H9 (cell line): ENCODE results near the gene TIMM17A. TPM values are rescaled to one million over a fixed set of nuclear protein-coding genes. Genes with fewer than 3 reads are reported as not detected.

Source experiments
- DNase-seq: peaks from one replicate; pipeline ENCODE4 v3.0.0-alpha.2; 2017
- H2AFZ ChIP-seq: one replicate; pipeline ENCODE4 v1.6.1; 2013; ENCODE audit warnings: mild to moderate bottlenecking, low read length, control low read depth, moderate library complexity
- H2AK5ac ChIP-seq: 2 replicates; pipeline ENCODE4 v1.6.1; 2013; ENCODE audit warnings: low read length, control low read depth, mixed read lengths; ENCODE audit not compliant: insufficient read length
- H2BK120ac ChIP-seq: one replicate; pipeline ENCODE4 v1.6.1; 2013; ENCODE audit warnings: low read depth, mild to moderate bottlenecking, low read length, control low read depth, inconsistent platforms; ENCODE audit not compliant: poor library complexity, severe bottlenecking
- H2BK12ac ChIP-seq: 2 replicates; pipeline ENCODE4 v1.6.1; 2013; ENCODE audit warnings: low read length, control low read depth, mixed read lengths, low read depth; ENCODE audit not compliant: insufficient read length
- H2BK15ac ChIP-seq: 2 replicates; pipeline ENCODE4 v1.6.1; 2013; ENCODE audit warnings: low read depth, low read length, control low read depth
- H2BK20ac ChIP-seq: one replicate; pipeline ENCODE4 v1.6.1; 2013; ENCODE audit warnings: low read depth, mild to moderate bottlenecking, low read length, control low read depth, inconsistent platforms; ENCODE audit not compliant: poor library complexity, severe bottlenecking
- H2BK5ac ChIP-seq: 2 replicates; pipeline ENCODE4 v1.6.1; 2013; ENCODE audit warnings: low read length, control low read depth, mixed read lengths; ENCODE audit not compliant: insufficient read length
- H3K14ac ChIP-seq: 2 replicates; pipeline ENCODE4 v1.6.1; 2013; ENCODE audit warnings: low read length, control low read depth; ENCODE audit not compliant: insufficient read depth
- H3K18ac ChIP-seq: 2 replicates; pipeline ENCODE4 v1.6.1; 2013; ENCODE audit warnings: low read depth, mild to moderate bottlenecking, mixed read lengths, low read length, control low read depth; ENCODE audit not compliant: insufficient read length
- H3K23ac ChIP-seq: 2 replicates; pipeline ENCODE4 v1.6.1; 2013; ENCODE audit warnings: low read length, control low read depth, mixed read lengths, low read depth; ENCODE audit not compliant: insufficient read length
- H3K23me2 ChIP-seq: 2 replicates; pipeline ENCODE4 v1.6.1; 2013; ENCODE audit warnings: low read depth, mild to moderate bottlenecking, mixed read lengths, low read length, control low read depth; ENCODE audit not compliant: insufficient read length, poor library complexity, severe bottlenecking
- H3K27ac ChIP-seq: 2 replicates; pipeline ENCODE4 v1.5.1; 2013; ENCODE audit warnings: low read length, control low read depth, mixed read lengths, low read depth; ENCODE audit not compliant: insufficient read length
- H3K27me3 ChIP-seq: 2 replicates; pipeline ENCODE4 v1.6.1; 2013; ENCODE audit warnings: low read length, control low read depth, inconsistent platforms; ENCODE audit not compliant: insufficient read depth
- H3K4ac ChIP-seq: 2 replicates; pipeline ENCODE4 v1.6.1; 2013; ENCODE audit warnings: low read depth, mild to moderate bottlenecking, control low read depth, inconsistent platforms, low read length, moderate library complexity
- H3K4me1 ChIP-seq: 2 replicates; pipeline ENCODE4 v1.6.1; 2013; ENCODE audit warnings: low read length, control low read depth, inconsistent platforms; ENCODE audit not compliant: insufficient read depth
- H3K4me2 ChIP-seq: 2 replicates; pipeline ENCODE4 v1.6.1; 2013; ENCODE audit warnings: low read length, control low read depth, mixed read lengths; ENCODE audit not compliant: insufficient read length, insufficient read depth
- H3K56ac ChIP-seq: 2 replicates; pipeline ENCODE4 v1.6.1; 2013; ENCODE audit warnings: low read depth, mild to moderate bottlenecking, mixed read lengths, low read length, control low read depth; ENCODE audit not compliant: insufficient read length
- H3K79me1 ChIP-seq: 2 replicates; pipeline ENCODE4 v1.6.1; 2013; ENCODE audit warnings: low read depth, mild to moderate bottlenecking, moderate library complexity, low read length, control low read depth, inconsistent platforms; ENCODE audit not compliant: insufficient read depth, poor library complexity, severe bottlenecking
- H3K79me2 ChIP-seq: 2 replicates; pipeline ENCODE4 v1.6.1; 2013; ENCODE audit warnings: low read length, control low read depth, inconsistent platforms; ENCODE audit not compliant: insufficient read depth
- H3K9ac ChIP-seq: 2 replicates; pipeline ENCODE4 v1.6.1; 2013; ENCODE audit warnings: low read length, control low read depth, mixed read lengths; ENCODE audit not compliant: insufficient read length; ENCODE audit errors: extremely low read depth
- H3K9me3 ChIP-seq: one replicate; pipeline ENCODE4 v1.6.1; 2013; ENCODE audit warnings: low read depth, low read length, inconsistent platforms; ENCODE audit not compliant: control insufficient read depth
- H3T11ph ChIP-seq: one replicate; pipeline ENCODE4 v1.6.1; 2013; ENCODE audit warnings: mild to moderate bottlenecking, low read length, control low read depth, inconsistent platforms
- H4K20me1 ChIP-seq: one replicate; pipeline ENCODE4 v1.6.1; 2013; ENCODE audit not compliant: control insufficient read depth, insufficient read length, insufficient read depth
- H4K5ac ChIP-seq: 2 replicates; pipeline ENCODE4 v1.6.1; 2013; ENCODE audit warnings: low read depth, mild to moderate bottlenecking, mixed read lengths, low read length, control low read depth; ENCODE audit not compliant: insufficient read length
- H4K8ac ChIP-seq: replicated peaks from 2 replicates; pipeline ENCODE4 v1.6.1; 2013; ENCODE audit warnings: low read length, control low read depth, mixed read lengths, low read depth; ENCODE audit not compliant: insufficient read length
- H4K91ac ChIP-seq: 2 replicates; pipeline ENCODE4 v1.6.1; 2013; ENCODE audit warnings: low read depth, mild to moderate bottlenecking, moderate library complexity, mixed read lengths, low read length, control low read depth; ENCODE audit not compliant: insufficient read length
- H3K27ac Mint-ChIP-seq, 3 experiments: 2 replicates in 2 of 3; 3 replicates in 1 of 3; pipeline ENCODE4 v1.8.0; 2020 to 2021; ENCODE audit warnings: mixed read lengths in 3 of 3, mild to moderate bottlenecking in 1 of 3, moderate library complexity in 1 of 3
- H3K27me3 Mint-ChIP-seq: 2 replicates; pipeline ENCODE4 v1.8.0; 2021; ENCODE audit warnings: low read depth, mild to moderate bottlenecking, moderate library complexity, mixed read lengths
- H3K36me3 Mint-ChIP-seq, 3 experiments: 2 replicates in 2 of 3; 3 replicates in 1 of 3; pipeline ENCODE4 v1.8.0; 2020 to 2021; ENCODE audit warnings: low read depth in 3 of 3, mixed read lengths in 3 of 3; ENCODE audit not compliant: insufficient read depth in 1 of 3
- H3K4me1 Mint-ChIP-seq, 2 experiments: 2 replicates each; pipeline ENCODE4 v1.8.0; 2020; ENCODE audit warnings: mixed read lengths in 2 of 2
- H3K4me3 Mint-ChIP-seq, 2 experiments: 2 replicates in 1 of 2; 3 replicates in 1 of 2; pipeline ENCODE4 v1.8.0; 2020 to 2021; ENCODE audit warnings: mild to moderate bottlenecking in 2 of 2, mixed read lengths in 2 of 2, moderate library complexity in 1 of 2
- H3K9me3 Mint-ChIP-seq, 2 experiments: 2 replicates in 1 of 2; 3 replicates in 1 of 2; pipeline ENCODE4 v1.8.0; 2020; ENCODE audit warnings: mild to moderate bottlenecking in 2 of 2, mixed read lengths in 2 of 2, moderate library complexity in 1 of 2
- CTCF ChIP-seq: fragments of 200-600 bp; sonication (generic); conservative IDR thresholded peaks from 3 replicates; pipeline ENCODE4 v1.8.0; 2021; ENCODE audit warnings: antibody characterized with exemption, mild to moderate bottlenecking
- WGBS: extraction: QIAGEN DNeasy Blood & Tissue Kit; methylation state at CpG from one replicate; pipeline ENCODE4 v1.1.7; 2013; ENCODE audit warnings: missing lambda C conversion rate, low lambda C conversion rate, mixed read lengths; ENCODE audit not compliant: insufficient read length; ENCODE audit errors: extremely low coverage; 5-methylcytosine and 5-hydroxymethylcytosine counted together
- total RNA-seq: library from RNA; stranded (reverse); gene quantifications from 2 replicates; pipeline ENCODE4 v1.2.1, GENCODE V29; 2021

Gene TIMM17A
- total RNA-seq, 1 experiment from 2014 or later = 60.9 TPM

- H3T11ph ChIP-seq = no peak overlapping the region
- H2BK120ac ChIP-seq = no peak overlapping the region
- no peaks in the 10 kb centered on the region for H4K20me1 ChIP-seq
- H3K4ac ChIP-seq = no peak overlapping the region
- H3K23ac ChIP-seq = no peak overlapping the region
- Mint-ChIP-seq H3K4me3 (peak overlapping the region; percentile 97 to 99), H3K4me1 (peaks cover 6 to 16% of the 10 kb centered on the region in 2 experiments), H3K27me3 (no peaks in the 10 kb centered on the region; the same call in none of the 2 replicates), H3K9me3 (no peaks in the 10 kb centered on the region), H3K36me3 (peaks cover 16 to 25% (median 22%) of the 10 kb centered on the region in 3 experiments), H3K27ac (peak overlapping the region; percentile 72 to 99 (median 99); a peak in 4 of 7 replicates)
- H3K79me2 ChIP-seq = peaks cover 11% of the 10 kb centered on the region; the same call in 1 of the 2 replicates
- no peak overlapping the region for H2AK5ac ChIP-seq
- no peak for TF ChIP-seq CTCF
- H3K9ac ChIP-seq = no peak overlapping the region
- no peaks in the 10 kb centered on the region for H3K23me2 ChIP-seq
- H3K4me1 ChIP-seq = no peaks in the 10 kb centered on the region
- H2AFZ ChIP-seq = no peak overlapping the region
- H2BK12ac ChIP-seq = no peak overlapping the region
- no peak overlapping the region for H2BK20ac ChIP-seq
- H2BK15ac ChIP-seq = no peak overlapping the region
- H3K18ac ChIP-seq = no peak overlapping the region
- no peak overlapping the region for H4K8ac ChIP-seq
- no peaks in the 10 kb centered on the region for H3K27me3 ChIP-seq
- WGBS = no CpG with 5 or more reads among the region's 24 CpGs
- no peak overlapping the region for H3K14ac ChIP-seq
- H3K4me2 ChIP-seq = peak overlapping the region; percentile 78
- no peak overlapping the region for H3K56ac ChIP-seq
- H3K79me1 ChIP-seq = no peaks in the 10 kb centered on the region
- no peak overlapping the region for H4K5ac ChIP-seq
- no peak overlapping the region for H2BK5ac ChIP-seq
- no peaks in the 10 kb centered on the region for H3K9me3 ChIP-seq
- H3K27ac ChIP-seq = no peak overlapping the region
- no peak for DNase-seq
- H4K91ac ChIP-seq = no peak overlapping the region
Observed at GRCh38 chr1:201954263-201955008, 867 bp upstream of the TIMM17A start.
